Measurements from ENCODE around the gene OVOL1. TPM values are rescaled to one million over a fixed set of nuclear protein-coding genes. Genes with fewer than 3 reads are reported as not detected.

The OVOL1 gene
- total and polyA plus RNA-seq, 12 donors, result 0.07 TPM; not detected in 11

DNA sequence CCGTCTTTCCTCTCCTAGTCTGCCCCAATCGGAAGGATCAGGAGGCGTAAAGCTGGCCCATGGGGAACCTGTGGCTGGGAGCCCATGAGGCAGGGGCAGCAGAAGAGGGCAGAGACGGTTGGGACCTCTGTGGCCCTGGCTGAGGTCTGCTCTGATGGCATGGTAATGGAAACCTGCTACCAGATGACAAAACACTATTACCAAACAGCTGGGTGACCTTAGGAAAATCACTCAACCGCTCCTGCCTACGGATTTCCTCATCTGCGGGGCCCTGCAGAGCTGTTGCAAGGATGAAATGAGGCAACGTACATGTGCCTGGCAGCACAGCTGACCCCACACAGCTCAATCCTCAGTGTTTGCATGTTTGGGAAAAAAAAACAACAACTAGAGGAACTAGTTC lies 10.7 kb upstream of the OVOL1 start:
- WGBS, 4 donors, result 67 to 83% (median 72%) methylated on average over 8 of the region's 8 CpGs

GRCh38 chr11:65776710-65777141 lies 10.1 kb upstream of the OVOL1 start:
- Histone ChIP-seq H3K9me3 (replicated peaks in 1 of 3) (no peaks in the 10 kb centered on the region), H3K4me3 (no peak overlapping the region), H3K36me3 (replicated peaks in 1 of 2) (peaks cover 0 to 18% of the 10 kb centered on the region in 2 donors), H3K27me3 (no peaks in the 10 kb centered on the region), H3K4me1 (replicated peaks in 1 of 2) (peaks cover 8 to 15% of the 10 kb centered on the region in 2 donors), H3K27ac (peak overlapping the region in 1 of 5 donors; percentile 47)
- peak in 3 of 7 donors; percentile 12 to 45 (median 18) for DNase-seq
- TF ChIP-seq CTCF (IDR thresholded peaks at IDR 0.05), result no peak
- TF ChIP-seq POLR2A (IDR thresholded peaks at IDR 0.05), result no peak
- intact Hi-C loops (cut with DNase I), result no loop called here
- 81 to 87% (median 87%) methylated on average over 8 of the region's 8 CpGs for WGBS, 4 donors

More for the DNA sequence above, 10.7 kb upstream of the OVOL1 start:
- Histone ChIP-seq H3K27ac (peak overlapping the region in 1 of 5 donors; percentile 59), H3K9me3 (replicated peaks in 1 of 3) (no peaks in the 10 kb centered on the region), H3K4me1 (replicated peaks in 1 of 2) (peaks cover 8 to 11% of the 10 kb centered on the region in 2 donors), H3K27me3 (no peaks in the 10 kb centered on the region), H3K36me3 (replicated peaks in 1 of 2) (peaks cover 0 to 18% of the 10 kb centered on the region in 2 donors), H3K4me3 (no peak overlapping the region)
- intact Hi-C loops (cut with DNase I), result no loop called here
- DNase-seq, result peak in 5 of 7 donors; percentile 14 to 75 (median 56)
- no peak for TF ChIP-seq POLR2A (IDR thresholded peaks at IDR 0.05)
- TF ChIP-seq CTCF (IDR thresholded peaks at IDR 0.05), result no peak

GRCh38 chr11:65777241-65777640 lies 9.6 kb upstream of the OVOL1 start:
- intact Hi-C loops (cut with DNase I), result no loop called here
- DNase-seq, result peak in 3 of 7 donors; percentile 11 to 30 (median 18)
- H3K27me3 ChIP-seq, result no peaks in the 10 kb centered on the region
- peaks cover 0 to 18% of the 10 kb centered on the region in 2 donors for H3K36me3 ChIP-seq (replicated peaks in 1 of 2)
- 83 to 90% (median 86%) methylated on average over 8 of the region's 8 CpGs for WGBS, 4 donors
- H3K4me1 ChIP-seq (replicated peaks in 1 of 2), result peaks cover 8 to 15% of the 10 kb centered on the region in 2 donors
- no peak overlapping the region for H3K4me3 ChIP-seq
- H3K27ac ChIP-seq, result peak overlapping the region in 1 of 5 donors; percentile 47
- H3K9me3 ChIP-seq (replicated peaks in 1 of 3), result no peaks in the 10 kb centered on the region
- no peak for TF ChIP-seq CTCF (IDR thresholded peaks at IDR 0.05)

DNA sequence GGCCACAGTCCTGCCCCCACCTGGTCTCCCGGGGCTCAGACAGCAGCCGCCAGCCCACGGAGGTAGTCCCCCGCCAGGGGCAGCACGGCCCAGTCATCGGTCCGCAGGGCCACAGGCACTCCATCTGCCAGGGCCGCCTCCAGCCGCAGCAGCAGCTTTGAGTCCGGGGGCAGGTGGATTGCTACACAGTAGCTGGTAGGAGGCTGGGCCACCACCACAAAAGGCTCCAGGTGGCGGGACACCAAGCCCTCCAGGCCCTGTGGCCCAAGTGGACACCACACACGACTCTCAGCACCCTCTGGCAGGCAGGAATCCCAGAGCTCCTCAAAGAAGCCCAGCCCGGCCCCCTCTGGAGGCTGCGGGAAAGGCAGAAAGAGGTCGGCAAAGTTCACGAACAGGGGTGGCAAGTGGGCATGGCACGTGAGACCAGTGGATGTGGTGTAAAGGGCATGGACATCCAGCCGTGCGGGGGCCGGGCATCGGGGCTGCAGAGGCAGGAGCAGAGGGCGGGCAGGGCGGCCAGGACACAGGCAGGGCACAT lies 9.0 kb upstream of the OVOL1 start:
- TF ChIP-seq CTCF (IDR thresholded peaks at IDR 0.05) (no peak), POLR2A (IDR thresholded peaks at IDR 0.05) (no peak)
- H3K4me3 ChIP-seq, result no peak overlapping the region
- H3K4me1 ChIP-seq (replicated peaks in 1 of 2), result peaks cover 8 to 15% of the 10 kb centered on the region in 2 donors
- intact Hi-C loops (cut with DNase I), result no loop called here
- H3K9me3 ChIP-seq (replicated peaks in 1 of 3), result no peaks in the 10 kb centered on the region
- no peaks in the 10 kb centered on the region for H3K27me3 ChIP-seq
- peak in 2 of 7 donors; percentile 18 to 46 for DNase-seq
- no peak overlapping the region for H3K27ac ChIP-seq
- WGBS, 4 donors, result 88 to 94% (median 92%) methylated on average over 7 to 23 of the region's 23 CpGs
- peaks cover 0 to 18% of the 10 kb centered on the region in 2 donors for H3K36me3 ChIP-seq (replicated peaks in 1 of 2)

All from adrenal gland (tissue), 12 donors.